Glomerular visceral epithelial cell (primary cell): Measurements from ENCODE around the gene NOP56.
A peak's percentile ranks its signal among the peaks of the same experiment; 100 is the strongest.

Experiments
- DNase-seq: peaks from one replicate; pipeline ENCODE4 v3.0.0-alpha.2; 2016; ENCODE audit errors: extremely low spot score

Gene NOP56

DNA sequence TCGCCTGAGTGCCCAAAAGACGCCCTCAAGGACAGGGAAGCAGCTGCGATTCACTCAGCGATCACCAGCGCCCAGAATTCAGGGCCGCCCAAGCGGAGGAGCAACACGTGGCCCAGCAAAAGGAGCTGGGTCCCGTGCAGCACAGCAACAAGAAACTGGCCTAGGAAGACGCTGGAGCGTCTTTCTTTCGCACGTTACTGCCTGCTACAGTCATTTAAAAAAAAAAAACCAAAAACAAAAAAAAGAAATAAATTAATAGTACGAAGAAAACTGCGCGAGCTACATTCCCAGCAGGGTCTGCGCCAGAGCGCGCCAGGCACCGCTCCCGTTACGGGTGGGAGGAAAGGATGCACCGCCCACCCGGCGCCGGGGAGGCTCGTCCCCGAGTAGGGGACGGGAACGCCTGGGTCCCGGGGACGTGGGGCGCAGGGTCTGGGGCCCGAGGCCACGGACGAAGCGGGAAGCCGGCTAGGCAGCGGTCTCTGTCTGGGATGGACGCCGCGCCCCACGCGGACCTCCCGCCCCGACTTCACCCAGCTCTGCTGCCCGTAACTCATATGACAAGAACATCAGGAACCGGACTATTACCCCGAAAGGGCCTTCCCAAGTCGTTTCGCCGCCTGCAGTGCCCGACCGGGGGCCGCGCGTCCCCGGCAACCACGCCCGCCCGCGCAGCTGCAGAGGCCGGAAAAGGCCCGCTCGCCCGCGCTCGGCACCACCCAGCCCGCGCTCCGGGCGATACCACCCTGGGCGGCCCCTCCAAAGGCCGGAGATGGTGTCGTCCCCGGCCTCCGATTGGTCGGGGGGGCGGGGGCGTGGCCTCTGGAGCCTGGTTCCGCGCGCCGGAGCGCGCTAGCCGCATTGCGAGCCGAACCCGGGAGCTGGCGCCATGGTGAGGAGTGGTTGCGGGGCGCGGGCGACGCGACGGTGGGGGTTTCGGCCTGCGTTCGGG lies at the start of gene NOP56:
TSS of gene NOP56 (plus strand) at position 861 of the 952 bp plus-strand sequence. CDS start at position 890, 29 bp downstream.
- peak; percentile 96 for DNase-seq

DNA sequence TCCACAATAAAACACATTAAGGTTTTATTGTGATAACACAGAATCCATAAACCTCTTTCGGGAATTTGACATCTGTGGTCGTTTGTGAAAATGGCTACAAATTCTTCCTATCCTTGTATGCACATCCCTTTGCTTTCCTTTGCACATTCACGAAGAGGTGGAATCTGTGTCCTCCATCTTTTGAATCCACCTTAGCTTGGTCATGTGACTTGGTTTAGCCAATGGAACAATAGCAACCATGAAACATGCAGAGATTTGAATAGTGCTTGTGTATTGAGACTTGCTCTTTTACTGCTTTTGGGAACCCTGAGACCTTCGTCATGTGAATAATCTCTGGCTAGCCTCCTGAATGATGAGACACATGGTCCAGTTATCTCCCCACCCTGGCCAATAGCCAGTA lies 49.7 kb upstream of the NOP56 start:
- no peak for DNase-seq

GRCh38 chr20:2603816-2604505 lies 48.5 kb upstream of the NOP56 start:
- DNase-seq: no peak

- DNase-seq: no peak
Observed at GRCh38 chr20:2604506-2604835, 48.0 kb upstream of the NOP56 start.

DNA sequence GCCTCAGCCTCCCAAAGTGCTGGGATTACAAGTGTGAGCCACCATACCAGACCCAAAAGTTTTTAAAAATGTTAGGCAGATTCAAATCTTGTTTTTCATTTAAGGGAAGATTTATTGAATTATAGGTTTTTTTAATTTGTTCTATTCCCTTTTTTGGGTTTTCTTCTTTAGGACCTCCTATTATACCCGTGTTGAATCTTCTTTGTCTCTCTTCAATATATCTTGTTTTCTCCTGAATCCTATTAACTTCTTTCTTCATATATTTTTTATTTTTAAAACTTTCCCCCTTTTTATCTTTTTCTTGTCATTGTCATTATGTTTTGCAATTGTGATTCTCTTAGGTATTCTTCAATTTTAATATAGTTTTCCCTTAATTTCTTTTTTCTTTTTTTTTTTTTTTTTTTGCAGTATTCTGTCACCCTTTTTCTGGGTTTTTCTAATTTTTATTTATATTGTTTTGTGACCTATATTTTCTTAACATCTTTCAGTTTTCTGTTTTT lies 45.9 kb upstream of the NOP56 start:
- no peak for DNase-seq

DNA sequence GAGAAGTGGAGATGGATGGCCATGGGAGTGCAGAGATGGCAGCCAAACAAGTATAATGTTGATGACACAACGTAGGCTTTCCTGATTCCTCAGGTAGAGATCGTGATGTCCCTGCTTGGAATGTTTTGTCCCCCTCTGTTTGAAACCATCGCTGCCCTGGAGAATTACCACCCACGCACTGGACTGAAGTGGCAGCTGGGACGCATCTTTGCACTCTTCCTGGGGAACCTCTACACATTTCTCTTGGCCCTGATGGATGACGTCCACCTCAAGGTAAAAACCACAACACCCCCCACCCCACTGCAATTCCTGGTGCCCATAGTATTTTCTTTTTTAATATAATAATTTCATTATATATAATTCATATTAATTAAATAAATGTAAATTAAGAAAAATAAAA lies 42.1 kb upstream of the NOP56 start:
- no peak for DNase-seq

GRCh38 chr20:2610941-2611720 lies 41.3 kb upstream of the NOP56 start:
- DNase-seq: peak; percentile 16

GRCh38 chr20:2612073-2612472 lies 40.4 kb upstream of the NOP56 start:
- DNase-seq: no peak

GRCh38 chr20:2616634-2617033 lies 35.8 kb upstream of the NOP56 start:
- DNase-seq: no peak

DNA sequence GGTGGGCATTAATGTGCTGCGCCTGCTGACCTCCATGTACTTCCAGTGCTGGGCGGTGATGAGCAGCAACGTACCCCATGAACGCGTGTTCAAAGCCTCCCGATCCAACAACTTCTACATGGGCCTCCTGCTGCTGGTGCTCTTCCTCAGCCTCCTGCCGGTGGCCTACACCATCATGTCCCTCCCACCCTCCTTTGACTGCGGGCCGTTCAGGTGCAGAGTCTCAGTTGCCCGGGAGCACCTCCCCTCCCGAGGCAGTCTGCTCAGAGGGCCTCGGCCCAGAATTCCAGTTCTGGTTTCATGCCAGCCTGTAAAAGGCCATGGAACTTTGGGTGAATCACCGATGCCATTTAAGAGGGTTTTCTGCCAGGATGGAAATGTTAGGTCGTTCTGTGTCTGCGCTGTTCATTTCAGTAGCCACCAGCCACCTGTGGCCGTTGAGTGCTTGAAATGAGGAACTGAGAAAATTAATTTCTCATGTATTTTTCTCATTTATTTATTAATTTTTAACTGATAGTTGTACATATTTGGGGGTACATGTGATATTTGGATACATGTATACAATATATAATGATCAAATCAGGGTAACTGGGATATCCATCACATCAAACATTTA lies 35.2 kb upstream of the NOP56 start:
- DNase-seq: no peak

DNA sequence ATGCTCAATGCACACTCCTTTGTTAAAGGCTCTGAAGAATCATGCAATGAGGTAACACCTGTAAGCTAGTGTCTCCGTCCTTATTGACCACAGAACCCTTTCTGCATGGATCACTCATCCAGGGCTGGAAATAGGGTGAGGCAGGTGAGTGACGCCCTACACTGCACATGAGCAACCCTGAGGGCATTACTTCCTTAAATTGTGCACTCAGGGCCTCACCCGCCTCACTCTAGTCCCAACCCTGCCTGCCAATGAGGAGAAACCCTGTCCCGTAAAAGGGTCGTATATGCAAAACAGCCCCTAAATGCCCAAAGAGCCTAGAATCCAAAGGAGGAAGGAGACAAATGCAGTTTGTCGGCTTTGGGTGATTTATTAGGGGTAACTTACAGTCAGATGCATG lies 33.6 kb upstream of the NOP56 start:
- DNase-seq: no peak

DNA sequence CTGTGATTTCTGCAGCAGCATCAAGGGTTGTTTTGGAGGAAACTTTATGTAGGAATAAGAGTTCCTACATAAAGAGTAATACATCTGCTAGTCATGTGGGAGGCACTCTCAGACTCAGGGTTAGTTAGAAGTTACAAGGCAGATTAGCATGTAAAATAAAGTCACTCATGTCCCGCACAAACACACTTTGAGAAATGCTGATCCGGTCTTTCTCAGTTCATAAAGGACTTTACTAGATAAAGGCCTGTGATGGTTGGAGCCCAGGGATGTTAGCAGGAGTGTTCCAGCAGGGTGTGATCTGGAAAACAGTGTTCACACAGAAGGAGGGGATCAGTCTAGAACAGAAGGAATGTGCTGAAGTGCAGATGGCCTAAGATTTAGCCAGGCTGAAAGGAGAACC lies 33.1 kb upstream of the NOP56 start:
- no peak for DNase-seq

- DNase-seq: peak; percentile 9
Observed at GRCh38 chr20:2619961-2620595, 32.4 kb upstream of the NOP56 start.

DNA sequence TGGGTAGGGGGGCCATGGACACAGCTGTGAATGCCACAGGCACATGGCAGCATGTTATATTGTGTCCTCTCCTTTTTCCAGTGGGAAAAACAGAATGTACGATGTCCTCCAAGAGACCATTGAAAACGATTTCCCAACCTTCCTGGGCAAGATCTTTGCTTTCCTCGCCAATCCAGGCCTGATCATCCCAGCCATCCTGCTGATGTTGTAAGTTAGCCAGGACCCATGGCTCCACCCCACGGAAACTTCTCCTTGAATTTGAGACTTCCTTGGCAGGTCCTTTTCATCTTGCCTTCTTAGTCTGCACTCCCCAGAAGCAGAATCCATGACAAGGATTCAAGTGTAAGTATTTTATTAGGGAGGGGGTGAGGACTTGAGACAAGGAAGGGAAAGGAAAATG lies 28.2 kb upstream of the NOP56 start:
- no peak for DNase-seq

DNA sequence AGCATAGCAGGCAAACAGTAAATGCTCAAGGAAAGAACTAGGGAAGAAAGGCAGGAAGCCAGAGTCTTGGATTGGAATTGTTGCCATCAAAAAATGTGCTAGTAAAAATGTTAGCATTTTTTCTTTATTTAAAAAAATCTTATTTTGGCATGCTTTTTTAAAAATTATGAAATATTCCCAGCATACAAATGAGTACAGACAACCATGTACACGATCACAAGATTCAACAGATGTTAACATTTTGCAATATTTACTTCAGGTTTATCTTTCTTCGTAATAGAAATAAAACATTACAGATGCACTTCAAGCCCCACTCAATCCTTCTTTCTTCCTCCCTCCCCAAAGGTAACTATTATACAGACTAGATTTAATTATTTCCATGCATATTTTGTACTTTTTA lies 27.4 kb upstream of the NOP56 start:
- DNase-seq: no peak

DNA sequence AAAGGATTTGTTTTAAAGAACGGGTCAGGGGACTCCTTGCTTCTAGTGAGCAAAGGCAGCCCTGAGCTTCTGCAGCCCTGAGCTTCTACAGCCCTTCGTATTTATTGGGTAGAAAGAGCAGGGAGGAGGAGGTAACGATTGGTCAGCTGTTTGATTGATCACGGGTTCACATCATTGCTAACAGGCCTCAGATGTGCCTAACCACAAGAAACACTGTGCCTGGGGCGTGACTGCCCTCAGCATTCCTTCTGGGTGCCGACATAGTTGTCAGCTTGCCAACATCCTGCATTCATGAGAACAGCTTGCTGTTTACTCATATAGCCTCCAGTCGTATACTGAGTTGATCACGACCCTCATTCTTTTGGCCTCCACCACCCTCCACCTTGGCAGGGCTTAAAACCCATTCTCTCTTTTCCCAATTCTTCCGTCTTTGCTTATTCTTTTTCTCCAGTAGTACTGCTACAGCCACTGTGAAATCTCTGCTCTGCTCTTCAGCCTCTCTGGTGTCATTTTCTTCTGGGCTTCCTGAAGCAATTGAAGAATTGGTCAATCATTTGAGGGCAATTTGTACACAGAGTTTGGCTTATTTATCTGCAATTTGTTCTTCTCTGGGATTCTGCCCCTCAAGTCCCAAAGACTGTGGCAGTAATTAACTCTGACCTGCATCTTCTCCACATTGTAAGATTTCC lies 25.4 kb upstream of the NOP56 start:
- peak; percentile 55 for DNase-seq

DNA sequence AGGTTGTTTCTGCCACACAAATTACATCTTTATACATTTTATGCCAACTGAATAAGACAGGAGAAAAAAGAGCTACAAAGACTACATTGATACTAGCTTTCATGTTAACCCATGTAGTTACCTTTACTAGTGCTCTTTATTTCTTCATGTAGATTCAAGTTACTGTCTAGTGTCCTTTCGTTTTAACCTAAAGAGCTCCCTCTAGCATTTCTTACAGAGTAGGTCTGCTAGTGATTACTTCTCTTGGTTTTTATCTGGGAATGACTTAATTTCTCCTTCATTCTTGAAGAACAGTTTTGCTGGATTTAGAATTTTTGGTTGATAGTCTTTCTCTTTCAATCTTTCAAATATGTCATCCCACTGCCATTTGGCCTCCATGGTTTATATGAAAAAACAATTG lies 21.2 kb upstream of the NOP56 start:
- DNase-seq: no peak

- no peak for DNase-seq
Observed at GRCh38 chr20:2633381-2633780, 19.1 kb upstream of the NOP56 start.

DNA sequence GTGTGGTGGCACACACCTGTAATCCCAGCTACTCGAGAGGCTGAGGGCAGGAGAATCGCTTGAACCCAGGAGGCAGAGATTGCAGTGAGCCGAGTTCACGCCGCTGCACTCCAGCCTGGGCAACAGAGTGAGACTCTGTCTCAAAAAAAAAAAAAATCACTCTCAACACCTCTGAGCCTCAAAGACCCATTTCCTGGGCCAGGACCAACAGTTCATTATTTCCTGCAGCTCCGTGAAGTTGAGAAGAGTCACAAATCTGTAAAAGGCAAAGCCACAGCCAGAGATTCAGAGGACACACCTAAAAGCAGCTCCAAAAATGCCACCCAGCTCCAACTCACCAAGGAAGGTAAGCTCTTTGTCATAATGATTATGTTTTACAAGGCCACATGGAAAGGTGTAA lies 15.2 kb upstream of the NOP56 start:
- no peak for DNase-seq

DNA sequence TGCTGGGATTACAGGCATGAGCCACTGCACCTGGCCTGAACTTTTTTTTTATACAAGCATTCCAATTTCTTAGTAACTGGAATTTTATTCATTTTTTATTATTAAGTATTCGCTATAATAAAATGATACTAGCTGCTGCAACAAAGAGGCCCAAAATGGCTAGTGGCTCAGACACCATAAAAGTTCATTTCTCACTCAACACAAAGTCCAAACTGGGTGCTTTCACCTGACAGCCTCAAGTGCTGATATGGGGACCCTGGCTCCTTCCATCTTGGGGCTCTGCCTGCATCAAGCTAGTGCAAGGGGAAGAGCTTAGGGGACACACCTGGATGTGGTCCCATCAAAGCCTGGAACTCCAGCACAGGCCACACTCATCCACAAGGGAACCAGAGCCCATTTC lies 12.2 kb upstream of the NOP56 start:
- DNase-seq: no peak

DNA sequence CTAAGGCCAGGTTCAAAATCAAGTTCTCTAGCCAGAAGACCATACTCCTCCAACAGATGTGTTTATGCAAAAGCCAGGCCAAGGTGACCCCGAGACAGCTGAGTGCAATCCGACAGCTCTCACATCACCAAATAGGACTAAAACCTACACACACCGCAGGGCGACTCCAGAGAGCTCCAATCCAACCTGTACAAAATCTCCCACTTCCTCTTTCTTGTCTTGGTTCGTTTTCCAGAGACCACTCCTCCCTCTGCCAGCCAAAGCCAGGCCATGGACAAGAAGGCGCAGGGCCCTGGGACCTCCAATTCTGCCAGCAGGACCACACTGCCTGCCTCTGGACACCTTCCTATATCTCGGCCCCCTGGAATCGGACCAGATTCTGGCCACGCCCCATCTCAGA lies 11.5 kb upstream of the NOP56 start:
- DNase-seq: no peak
